GM06990 (cell line): ENCODE data around the gene PLRG1.

Source experiments
- DNase-seq: peaks from one replicate; pipeline ENCODE4 v3.0.0-alpha.2; 2011; ENCODE audit not compliant: insufficient read length; ENCODE audit errors: extremely low read depth
- H3K27me3 ChIP-seq: replicated peaks from 2 replicates; pipeline ENCODE4 v1.6.0; 2011; ENCODE audit warnings: low read length; ENCODE audit not compliant: control insufficient read depth, insufficient read depth
- H3K36me3 ChIP-seq: 2 replicates; pipeline ENCODE4 v1.5.1; 2011; ENCODE audit warnings: low read length; ENCODE audit not compliant: control insufficient read depth, insufficient read depth
- H3K4me3 ChIP-seq: replicated peaks from 2 replicates; pipeline ENCODE4 v1.5.1; 2011; ENCODE audit warnings: low read depth, mild to moderate bottlenecking, control low read depth, low read length
- TF ChIP-seq, protein P1 (sequence below): IDR thresholded peaks from 2 replicates; pipeline ENCODE4 v1.5.1; 2011; ENCODE audit warnings: low read length, control low read depth, mild to moderate bottlenecking, inconsistent platforms; ENCODE audit not compliant: insufficient read depth, poor library complexity, severe bottlenecking

Gene PLRG1

DNA sequence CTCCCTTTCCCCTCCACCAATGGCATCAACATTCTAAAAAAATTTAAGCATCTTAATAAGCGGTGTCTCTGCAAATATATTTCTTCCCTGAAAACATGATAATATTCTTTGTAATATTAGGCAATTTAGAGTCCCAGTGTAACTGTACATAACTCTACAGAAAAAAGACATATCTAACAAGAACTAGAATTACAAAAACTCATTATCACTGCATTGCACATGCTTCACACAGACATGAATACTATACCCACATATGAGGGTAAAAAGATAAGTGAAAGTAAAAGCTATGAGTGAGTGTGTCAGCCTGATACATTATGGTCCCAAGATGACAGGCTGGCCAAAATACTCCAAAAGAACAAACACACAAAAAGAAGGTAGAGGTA, 10.2 kb upstream of the PLRG1 start:
- H3K36me3 ChIP-seq: no peaks in the 10 kb centered on the region
- H3K27me3 ChIP-seq: no peaks in the 10 kb centered on the region
- TF ChIP-seq, protein P1, sequence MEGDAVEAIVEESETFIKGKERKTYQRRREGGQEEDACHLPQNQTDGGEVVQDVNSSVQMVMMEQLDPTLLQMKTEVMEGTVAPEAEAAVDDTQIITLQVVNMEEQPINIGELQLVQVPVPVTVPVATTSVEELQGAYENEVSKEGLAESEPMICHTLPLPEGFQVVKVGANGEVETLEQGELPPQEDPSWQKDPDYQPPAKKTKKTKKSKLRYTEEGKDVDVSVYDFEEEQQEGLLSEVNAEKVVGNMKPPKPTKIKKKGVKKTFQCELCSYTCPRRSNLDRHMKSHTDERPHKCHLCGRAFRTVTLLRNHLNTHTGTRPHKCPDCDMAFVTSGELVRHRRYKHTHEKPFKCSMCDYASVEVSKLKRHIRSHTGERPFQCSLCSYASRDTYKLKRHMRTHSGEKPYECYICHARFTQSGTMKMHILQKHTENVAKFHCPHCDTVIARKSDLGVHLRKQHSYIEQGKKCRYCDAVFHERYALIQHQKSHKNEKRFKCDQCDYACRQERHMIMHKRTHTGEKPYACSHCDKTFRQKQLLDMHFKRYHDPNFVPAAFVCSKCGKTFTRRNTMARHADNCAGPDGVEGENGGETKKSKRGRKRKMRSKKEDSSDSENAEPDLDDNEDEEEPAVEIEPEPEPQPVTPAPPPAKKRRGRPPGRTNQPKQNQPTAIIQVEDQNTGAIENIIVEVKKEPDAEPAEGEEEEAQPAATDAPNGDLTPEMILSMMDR: no peak
- no peak for DNase-seq
- no peak overlapping the region for H3K4me3 ChIP-seq

DNA sequence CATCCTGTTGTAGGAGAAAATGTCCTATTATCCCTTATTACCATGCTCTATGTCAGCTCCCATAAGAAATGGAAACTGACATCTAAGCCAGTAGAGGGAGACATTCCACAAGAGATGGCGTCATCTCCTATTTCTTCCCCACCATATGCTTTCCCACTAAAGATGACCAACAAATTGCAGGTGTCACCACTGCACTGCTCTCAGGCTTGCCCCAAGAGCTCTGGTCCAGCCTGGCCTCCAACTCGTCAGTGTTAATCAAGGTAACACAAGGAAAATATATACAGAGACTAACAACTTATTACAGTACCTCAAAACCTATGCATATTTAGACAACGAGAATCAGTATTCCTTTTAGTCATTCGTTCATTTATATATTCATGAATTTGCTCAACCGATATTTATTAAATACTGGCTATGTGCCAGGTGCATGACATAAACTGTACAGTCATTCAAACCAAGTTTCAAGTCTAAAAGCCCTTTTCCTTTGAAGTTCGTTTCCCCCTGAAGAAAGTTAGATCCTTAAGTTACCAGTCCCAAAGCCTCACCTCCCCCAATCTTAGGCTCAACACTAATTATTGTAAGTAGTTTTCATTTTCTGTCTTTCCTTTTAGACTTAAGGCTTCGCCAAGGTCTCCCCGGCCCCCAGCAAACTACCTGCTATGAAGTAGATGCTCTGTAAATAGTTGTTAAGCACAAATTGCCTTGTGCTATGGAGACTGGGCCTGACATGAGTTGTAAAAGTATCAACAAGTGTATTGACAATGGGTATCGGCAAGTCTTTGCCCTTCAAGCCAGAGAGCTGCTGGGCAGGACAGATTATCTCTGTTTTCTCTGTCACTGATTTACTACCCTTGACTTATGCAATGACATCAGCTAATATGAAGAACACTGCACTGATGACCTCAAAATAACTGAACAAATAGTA, 9.6 kb upstream of the PLRG1 start:
- H3K4me3 ChIP-seq: no peak overlapping the region
- peak; percentile 18 for DNase-seq
- TF ChIP-seq, protein P1: peak; percentile 58

DNA sequence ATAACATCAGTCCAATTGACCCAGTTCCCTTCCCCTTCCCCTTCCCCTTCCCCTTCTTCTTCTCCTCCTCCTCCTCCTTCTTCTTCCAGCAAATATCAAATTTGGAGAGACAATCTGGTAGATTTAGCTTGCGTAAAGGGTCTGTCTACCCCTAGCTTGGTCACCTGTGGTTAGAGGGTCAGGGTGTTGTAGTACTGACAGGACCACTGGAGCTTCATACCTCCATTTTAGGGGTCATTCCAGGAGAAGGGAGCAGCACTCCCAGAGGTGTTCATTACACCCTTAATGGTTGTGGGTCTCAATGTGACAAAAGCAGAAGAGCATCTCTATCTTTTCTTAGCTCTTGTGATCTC, 8.9 kb upstream of the PLRG1 start:
- H3K36me3 ChIP-seq: no peaks in the 10 kb centered on the region
- DNase-seq: no peak
- TF ChIP-seq, protein P1: no peak
- no peak overlapping the region for H3K4me3 ChIP-seq
- no peaks in the 10 kb centered on the region for H3K27me3 ChIP-seq

More for the DNA sequence above, 9.6 kb upstream of the PLRG1 start:
- Histone ChIP-seq H3K36me3 (no peaks in the 10 kb centered on the region), H3K27me3 (no peaks in the 10 kb centered on the region)

DNA sequence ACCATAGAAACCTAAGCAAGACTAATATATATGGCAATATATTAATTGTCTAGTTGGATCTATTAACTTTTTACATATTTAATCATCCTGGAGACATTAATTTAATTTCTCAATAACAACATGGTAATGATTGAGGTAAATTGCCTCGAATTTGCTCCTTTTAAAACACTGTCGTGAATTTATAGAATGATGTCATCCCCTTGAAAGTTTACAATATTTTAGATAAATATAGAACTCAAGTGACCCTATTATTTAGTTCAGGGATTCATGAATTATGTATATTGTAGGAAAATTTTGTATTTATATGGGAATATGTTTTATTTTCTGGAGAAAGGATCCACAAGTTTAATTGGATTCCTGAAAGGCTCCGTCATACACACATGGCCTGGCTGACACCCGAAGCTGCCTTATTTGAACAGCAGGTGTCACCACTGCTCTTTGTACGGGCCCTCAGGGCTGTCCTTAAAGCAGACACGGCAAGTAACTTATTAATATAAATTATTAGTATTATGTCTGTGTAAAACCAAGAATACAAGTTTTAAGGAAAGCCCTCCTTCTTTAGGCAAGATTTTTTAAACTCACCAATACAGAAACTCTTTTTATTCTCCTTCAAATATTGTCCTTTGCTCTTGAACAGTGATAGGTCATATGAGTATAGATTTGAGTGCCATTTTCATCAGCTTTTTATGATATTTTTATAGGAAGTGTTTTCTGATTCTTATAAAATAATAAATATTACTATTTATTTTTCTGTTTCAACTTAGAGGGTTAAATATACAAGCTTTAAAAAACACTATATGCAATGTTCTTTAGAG, 1.9 kb upstream of the PLRG1 start:
- TF ChIP-seq, protein P1: peak; percentile 89
- peak; percentile 22 for DNase-seq
- Histone ChIP-seq H3K27me3 (no peaks in the 10 kb centered on the region), H3K36me3 (no peaks in the 10 kb centered on the region; the same call in 1 of the 2 replicates), H3K4me3 (no peak overlapping the region)

DNA sequence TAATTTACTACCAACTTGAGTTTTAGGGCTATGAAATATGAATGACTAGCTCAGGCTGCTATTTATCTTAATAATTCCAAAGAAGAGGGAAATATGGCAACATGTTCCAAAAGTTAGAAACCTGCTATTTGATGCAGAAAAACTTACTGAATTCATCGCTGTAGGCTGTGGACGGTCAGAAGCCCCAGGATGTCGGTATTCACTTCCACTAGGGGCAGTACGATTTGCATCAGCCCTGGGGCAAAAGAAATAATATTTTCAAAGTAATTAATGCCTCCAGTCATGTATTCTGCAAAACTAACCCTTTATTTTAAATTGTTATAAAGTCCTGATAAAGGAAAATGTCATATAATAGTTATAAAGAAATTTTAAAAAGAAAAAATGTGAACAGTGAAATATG, 4.5 kb downstream of the PLRG1 start:
- Histone ChIP-seq H3K36me3 (peaks cover 1% of the 10 kb centered on the region), H3K27me3 (no peaks in the 10 kb centered on the region), H3K4me3 (no peak overlapping the region)
- DNase-seq: no peak
- TF ChIP-seq, protein P1: no peak
